VCaP (cell line): ENCODE results near the gene CACNA2D2.

Experiments
- H3K27ac ChIP-seq: fragments of 450-650 bp; 2 replicates; pipeline ENCODE4 v1.5.1; 2017
- CTCF ChIP-seq: fragments of 450-650 bp; conservative IDR thresholded peaks from 2 replicates; pipeline ENCODE4 v1.5.1; 2017; ENCODE audit warnings: mild to moderate bottlenecking, moderate library complexity

CACNA2D2 gene

GRCh38 chr3:50506169-50506568, 2.7 kb upstream of the CACNA2D2 start:
- H3K27ac ChIP-seq: no peak overlapping the region
- TF ChIP-seq CTCF: no peak

DNA sequence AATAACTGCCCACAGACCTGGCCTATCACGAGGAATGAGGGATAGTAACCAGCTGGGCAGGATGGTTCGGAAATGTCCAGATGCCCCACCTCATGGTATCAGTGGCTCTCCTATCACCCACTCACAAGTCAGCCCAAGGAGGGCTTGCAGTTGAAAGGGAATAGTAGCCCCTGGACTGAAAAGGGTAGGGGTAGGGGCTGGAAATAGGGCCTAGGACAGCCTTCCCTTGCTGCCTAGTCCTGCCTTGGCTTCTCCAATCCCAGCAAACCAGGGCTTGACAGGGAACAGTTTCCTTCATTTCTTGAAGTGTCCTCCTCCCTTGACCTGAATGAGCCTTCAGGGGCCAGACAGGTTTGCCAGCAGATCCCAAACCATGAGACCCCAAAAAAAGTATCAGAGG, 1.2 kb upstream of the CACNA2D2 start:
- no peak for TF ChIP-seq CTCF
- no peak overlapping the region for H3K27ac ChIP-seq

DNA sequence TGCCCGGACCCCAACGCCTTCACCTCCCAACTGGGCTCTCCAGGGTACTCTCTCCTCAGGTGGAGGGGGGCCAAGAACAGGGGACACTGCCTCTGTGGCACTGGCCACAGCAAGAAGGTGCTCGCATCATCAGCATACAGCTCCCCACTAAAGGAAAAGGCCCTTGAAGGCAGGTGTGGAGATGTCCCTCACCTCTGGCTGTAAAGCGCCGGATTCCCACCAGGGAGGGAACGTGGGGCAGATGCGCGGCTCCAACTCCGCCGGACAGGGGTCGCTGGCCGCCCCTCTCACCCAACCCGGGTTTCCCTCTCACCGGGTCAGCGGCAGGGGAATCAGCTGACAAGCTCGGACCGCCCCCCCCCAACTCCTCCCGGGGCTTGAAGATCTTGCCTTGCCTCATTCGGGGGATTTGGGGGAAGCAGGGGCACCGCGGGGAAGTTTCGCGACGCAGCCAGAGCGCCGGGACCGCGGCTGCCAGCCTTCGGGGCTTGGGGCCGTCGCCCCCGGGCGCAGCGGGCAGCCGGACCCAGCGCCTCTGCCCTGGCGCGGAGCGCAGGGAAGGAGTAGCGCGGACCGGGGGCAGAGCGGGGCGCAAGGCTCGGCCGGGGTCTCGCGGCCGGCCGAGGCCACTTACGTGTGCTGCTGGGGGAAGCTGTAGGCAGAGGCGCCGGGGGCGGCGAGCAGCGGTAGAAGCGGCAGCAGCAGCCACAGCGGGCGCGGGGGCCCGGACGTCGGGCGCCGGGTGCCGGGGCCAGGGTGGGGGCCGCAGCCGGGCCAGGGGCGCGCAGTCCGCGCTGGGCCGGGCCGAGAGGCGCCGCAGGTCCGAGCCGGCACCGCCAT, 630 bp downstream of the CACNA2D2 start:
- peak overlapping the region; percentile 78 for H3K27ac ChIP-seq

DNA sequence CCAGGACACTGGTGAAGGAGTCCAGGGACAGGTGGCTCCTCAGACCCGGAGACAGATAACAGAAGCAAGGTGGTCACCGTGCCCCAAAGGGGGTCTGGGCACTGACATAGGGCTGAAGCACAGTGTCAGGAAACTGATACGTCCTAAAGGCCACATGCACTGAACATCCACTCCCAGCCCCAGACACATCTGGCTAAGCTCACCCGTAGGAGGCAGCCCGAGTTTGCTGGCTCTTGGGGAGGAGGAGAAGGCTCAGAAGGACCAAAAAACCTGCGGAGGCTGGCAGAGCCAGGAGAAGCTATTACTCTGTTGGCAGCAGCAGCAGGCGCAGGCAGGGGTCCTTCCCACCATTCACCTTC, 1.2 kb downstream of the CACNA2D2 start:
- TF ChIP-seq CTCF: no peak
- no peak overlapping the region; the same call in 1 of the 2 replicates for H3K27ac ChIP-seq

More for the DNA sequence above, 630 bp downstream of the CACNA2D2 start:
- peak; percentile 11; the same call in 1 of the 2 replicates for TF ChIP-seq CTCF

DNA sequence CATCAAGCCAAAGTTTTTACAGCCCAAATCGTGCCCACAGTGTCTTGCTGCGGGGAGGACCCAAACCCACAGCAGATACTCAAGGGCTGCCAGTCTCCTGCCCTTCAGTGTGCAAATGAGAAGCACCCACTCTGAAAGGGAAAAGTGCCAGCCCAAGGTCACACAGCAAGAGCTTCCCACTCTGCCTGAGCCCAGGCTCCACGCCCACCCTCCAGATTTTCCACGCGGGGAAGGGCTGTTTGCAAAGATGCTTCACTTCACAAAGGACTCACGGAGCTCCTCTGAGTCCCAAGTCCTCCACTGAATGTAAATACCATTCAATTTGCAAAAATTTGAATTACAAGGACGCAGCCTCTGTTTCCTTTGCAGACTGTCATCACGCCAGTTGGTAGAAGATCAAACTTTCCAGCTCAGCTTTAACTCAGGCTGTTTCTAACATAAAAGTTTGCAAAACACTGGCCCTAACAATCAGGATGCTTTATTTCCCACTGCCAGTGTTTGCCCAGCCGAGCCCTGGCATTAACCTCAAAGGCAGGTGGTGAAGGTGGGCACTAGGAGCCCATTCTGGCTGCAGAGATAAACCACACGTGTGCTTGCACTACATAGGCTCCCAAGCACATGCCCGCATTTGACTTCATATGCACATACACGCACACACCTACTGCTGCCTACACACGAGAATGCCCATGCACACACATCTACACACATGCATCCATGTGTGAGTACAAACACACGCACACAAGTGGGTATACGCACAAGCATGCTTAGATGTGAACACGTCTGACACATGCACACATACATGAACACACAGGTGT, 7.6 kb downstream of the CACNA2D2 start:
- no peak for TF ChIP-seq CTCF
- H3K27ac ChIP-seq: no peak overlapping the region

GRCh38 chr3:50494126-50494525, 9.3 kb downstream of the CACNA2D2 start:
- no peak for TF ChIP-seq CTCF

GRCh38 chr3:50493623-50494022, 9.8 kb downstream of the CACNA2D2 start:
- no peak for TF ChIP-seq CTCF
- H3K27ac ChIP-seq: no peak overlapping the region

More at GRCh38 chr3:50494126-50494525, 9.3 kb downstream of the CACNA2D2 start:
- H3K27ac ChIP-seq: no peak overlapping the region
